Measurements from ENCODE around the gene SCYGR8.
"Not testable (repeated sequence)": the region's sequence is repeated elsewhere in the genome, so short reads cannot be mapped to it uniquely, and the experiment has no call there.

The SCYGR8 gene, protein sequence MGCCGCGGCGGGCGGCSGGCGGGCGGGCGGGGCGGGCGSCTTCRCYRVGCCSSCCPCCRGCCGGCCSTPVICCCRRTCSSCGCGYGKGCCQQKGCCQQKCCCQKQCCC

DNA sequence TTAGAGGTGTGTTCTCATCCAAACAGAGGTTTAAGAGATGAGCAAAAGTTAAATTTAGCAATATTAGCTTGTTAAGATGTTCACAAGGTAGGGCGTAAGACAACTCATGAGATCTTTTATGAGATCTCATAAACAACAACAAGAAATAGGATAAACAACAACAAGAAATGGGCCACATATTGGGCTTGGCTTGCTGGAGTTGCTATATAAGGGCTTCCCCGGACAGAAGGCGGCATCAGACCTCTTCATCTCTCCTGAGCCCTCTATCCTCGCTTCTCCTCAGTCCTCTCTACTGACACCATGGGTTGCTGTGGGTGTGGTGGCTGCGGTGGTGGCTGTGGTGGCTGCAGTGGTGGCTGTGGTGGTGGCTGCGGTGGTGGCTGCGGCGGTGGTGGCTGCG lies at the start of gene SCYGR8:
Gene SCYGR8 (plus strand): TSS at position 301 of the 400 bp plus-strand sequence. CDS start 0 bp downstream, at position 301.
- DNase-seq, result no peak

DNA sequence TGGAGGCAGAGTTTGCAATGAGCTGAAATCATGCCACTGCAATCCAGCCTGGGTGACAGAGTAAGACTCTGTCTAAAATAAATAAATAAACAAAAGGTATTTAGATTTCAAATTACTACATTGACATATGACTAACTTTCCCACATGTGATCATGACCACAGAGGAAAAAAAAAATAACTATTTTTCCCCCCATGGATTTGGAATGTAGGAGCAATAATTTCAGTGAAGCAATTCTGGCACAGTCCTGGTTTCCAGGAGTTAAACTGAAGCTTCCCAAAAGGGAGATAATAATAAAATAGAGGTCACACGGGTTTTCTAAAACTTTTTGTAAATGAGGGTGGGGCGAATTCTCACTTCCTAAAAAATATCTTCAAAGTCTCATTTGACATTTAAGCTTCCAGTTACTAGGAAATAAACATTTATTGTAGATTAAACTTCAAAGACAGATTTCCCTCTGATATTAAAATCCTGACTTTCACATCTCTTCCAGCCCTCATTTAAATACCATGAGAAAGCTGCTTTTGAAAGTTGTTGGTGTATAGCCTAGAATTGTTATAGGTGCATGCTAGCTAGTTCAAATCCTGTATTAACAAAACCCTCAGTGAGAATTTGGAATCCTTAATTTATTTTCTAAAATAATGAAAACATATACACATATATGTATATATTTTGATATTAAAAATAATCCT lies 48.6 kb upstream of the SCYGR8 start:
- no peak for DNase-seq

DNA sequence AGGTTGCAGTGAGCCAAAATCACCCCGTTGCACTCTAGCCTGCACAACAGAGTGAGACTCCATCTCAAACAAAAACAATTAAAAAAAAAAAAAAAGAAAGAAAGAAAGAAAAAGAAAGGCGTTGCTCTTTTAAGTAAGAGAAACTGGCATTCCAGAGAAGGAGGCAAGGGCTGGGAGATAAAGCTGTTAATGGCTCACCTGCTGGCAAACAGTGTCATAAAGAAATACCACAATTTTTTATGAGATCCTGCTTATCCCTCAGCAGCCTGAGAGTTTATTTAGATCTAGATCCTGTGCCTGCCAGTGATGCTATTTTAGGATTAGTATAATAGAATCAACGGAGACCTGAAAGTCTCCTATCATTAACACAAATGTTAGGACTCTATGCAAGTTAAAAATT lies 44.1 kb upstream of the SCYGR8 start:
- no peak for DNase-seq

DNA sequence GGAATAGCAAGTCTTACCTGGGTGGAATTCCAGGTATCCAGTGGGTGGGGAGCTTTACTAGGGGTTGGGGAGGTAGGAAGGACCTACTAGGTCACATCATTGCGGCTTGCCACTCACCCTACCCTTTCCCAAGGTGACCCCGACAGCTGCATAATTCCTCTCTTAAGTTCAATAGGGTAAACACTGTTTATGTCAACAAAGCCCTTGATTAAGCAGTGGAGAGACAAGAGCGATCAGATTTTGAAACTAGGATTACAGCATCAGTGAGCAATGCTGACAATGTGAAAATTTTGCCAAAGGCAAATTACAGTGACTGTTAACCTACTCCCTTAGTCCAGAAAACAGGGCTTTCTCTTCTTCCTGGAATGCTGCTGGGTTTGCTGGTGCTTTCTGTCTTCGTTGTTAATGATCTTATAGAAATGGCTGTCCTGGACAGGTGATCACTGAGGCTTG lies 42.4 kb upstream of the SCYGR8 start:
- DNase-seq, result no peak

DNA sequence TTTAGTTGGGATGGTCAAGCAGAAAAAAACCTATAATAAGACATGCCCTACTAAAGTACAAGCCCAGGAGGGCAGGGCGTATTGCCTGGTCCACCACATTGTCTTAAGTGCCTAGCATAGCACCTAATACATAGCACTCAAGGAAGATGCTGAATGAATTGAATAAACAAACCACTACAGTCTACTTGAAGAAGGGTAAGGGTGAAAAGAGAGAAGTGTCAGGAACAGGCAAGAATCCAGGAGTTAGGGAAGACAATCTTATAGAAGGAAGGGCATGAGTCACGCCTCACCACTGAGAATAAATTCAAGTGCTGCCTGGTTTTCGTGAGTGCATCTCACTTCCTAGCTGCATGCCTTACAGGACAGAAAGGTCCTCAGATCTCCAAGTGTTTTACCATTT lies 41.7 kb upstream of the SCYGR8 start:
- DNase-seq, result no peak

DNA sequence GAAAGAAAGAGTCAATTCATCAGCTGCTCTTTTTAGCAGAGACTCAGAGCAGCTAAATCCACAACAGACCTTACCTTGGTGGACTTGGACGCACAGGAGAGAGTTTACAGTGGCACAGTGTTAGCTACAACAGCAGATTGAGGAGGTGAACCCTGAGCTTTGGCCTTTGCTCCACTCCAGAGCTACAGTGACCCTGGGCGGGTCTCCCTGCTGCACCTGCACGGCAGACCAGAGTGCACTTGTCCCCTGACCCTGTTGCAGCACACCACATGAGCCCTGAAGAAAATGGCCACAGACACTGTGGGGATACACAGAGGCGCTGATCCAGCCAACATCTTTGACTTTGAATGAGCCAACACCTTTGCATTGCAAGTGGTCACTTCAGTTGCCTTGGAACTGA lies 38.8 kb upstream of the SCYGR8 start:
- no peak for DNase-seq

DNA sequence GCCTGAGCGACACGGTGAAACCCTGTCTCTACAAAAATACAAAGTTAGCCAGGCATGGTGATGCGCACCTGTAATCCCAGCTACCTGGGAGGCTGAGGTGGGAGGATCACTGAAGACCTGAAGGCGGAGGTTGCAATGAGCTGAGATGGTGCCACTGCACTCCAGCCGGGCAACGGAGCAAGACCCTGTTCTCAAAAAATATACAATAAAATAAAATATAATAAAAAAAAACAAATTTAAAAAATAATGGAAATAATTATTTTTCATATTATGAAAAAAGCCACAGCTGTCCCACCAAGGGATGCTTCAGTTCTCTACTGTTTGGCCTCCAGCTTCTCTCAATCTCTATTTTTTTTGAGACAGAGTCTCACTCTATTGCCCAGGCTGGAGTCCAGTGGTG lies 38.3 kb upstream of the SCYGR8 start:
- DNase-seq, result no peak

DNA sequence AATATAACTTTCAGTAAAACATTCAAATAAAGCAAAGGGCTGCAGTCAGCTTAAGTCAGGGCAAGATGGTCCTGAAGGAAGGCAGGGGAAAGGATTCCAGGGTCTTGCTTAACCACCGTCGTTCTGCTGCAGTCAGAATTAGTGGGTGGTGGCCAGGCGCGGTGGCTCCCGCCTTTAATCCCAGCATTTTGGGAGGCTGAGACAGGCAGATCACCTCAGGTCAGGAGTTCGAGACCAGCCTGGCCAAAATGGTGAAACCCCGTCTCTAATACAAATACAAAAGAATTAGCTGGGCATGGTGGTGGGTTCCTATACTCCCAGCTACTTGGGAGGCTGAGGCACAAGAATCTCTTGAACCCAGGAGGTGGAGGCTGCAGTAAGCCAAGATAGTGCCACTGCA lies 34.7 kb upstream of the SCYGR8 start:
- DNase-seq, result no peak

DNA sequence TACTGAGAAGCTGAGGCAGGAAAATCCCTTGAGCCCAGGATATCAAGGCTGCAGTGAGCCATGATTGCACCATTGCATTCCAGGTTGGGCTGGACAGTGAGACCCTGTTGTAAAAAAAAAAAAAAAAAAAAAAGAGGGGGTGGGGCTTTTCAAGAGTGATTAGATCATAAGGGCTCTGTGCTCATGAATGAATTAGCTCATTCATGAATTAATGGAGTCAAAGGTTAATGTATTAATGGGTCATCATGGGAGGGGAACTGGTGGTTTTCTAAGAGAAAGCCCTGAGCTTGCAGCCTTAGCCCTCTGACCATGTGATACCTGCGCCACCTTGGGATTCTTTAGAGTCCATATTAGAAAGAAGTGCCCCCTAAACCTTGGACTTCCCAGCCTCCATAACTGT lies 32.4 kb upstream of the SCYGR8 start:
- no peak for DNase-seq

DNA sequence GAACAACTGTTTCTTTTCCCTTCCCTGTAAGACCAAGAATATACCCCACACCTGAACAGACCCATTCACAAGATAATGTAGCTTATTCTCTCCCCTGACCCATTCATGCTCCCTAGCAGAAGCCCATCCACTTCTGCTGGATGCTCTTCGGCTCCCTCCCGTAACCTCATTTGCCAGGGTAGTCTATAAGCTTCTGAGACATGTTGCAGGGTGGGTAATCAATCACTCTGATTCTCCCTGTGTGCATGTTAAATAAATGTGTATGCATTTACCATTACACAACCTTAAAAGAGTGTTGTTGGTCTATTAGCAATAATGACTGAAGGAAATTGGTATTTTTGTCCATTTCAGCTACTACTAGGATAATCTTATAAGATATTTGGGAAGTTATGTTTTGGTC lies 29.2 kb upstream of the SCYGR8 start:
- DNase-seq, result no peak

DNA sequence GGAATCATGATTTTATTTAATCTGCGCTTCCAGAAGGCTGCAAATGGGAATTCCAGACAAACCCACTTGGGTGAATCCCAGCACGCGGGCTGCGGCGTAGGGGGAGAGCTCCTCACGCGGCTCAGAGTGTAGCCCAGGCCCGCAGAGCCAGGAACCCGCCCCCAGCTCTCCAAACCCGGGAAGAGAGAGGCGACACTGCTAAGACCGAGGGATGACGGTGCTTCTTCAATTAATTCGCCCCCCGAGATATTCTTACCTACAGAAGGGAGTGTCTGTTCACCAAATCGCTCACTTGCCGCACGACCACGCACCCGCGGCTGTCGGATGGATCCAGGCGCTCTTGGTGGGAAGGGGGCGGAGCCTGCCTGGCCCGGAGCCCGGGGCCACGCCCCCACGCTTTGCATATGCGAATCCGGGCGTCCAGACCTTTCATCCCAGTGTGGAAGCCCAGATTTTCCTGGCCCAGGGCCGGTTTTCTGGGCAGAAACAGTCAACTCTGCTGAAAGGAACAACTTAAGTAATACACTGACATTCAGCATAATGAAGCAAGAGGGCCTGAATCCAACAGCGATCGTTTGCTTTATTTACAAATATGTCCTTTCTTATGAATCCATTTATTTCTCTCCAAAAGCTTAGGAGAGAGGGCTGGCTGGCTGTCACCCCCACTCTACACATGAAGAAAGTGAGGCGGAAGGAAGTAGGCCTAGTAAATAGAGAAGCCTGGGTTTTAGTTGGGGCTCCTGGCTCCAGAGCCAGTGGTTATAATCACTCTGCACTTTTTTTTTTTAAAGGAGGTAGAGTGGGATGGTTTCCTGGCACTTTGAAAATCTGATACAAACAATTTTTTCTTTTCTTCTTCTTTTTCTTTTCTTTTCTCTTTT lies 27.8 kb upstream of the SCYGR8 start, which contains the start of gene SLC19A3:
Gene SLC19A3 (minus strand): TSS at position 342 of the 881 bp plus-strand sequence. CDS start 15,710 bp downstream, outside the sequence.
- DNase-seq, result no peak

DNA sequence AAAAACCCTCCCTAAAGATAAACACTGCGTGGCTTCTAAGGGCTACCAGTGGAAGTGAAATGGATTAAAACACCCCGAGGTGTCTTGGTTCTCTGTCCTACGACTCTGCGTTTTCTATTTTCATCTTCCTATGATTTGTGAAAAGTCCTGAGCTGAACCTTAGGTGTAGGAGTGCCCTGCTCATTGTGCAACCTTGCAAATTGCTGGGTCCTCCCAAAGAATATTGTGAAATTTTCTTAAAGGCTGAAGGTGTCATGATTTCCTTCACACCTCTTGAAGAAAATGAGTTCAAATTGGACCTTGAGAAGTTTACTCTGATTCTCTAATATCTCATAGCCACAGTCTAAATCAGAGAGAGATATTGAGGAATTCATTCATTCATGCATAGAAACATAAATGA lies 26.1 kb upstream of the SCYGR8 start:
- no peak for DNase-seq

DNA sequence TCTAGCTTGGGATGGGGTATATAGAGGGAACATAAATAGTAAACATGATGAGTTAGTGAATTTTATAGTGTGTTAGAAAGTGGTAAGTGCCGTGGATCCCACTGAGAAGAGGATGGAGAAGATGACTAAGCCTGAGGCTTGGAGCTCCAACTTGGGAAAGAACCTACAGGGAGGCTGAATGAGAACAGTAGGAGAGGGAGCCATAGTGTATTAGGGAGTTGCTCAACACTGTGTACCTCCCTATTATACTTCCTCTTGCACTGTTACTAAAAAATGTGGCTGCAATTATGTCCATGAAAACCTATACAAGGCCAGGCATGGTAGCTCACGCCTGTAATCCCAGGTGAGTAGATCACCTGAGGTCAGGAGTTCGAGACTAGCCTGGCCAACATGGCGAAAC lies 25.0 kb upstream of the SCYGR8 start:
- no peak for DNase-seq

DNA sequence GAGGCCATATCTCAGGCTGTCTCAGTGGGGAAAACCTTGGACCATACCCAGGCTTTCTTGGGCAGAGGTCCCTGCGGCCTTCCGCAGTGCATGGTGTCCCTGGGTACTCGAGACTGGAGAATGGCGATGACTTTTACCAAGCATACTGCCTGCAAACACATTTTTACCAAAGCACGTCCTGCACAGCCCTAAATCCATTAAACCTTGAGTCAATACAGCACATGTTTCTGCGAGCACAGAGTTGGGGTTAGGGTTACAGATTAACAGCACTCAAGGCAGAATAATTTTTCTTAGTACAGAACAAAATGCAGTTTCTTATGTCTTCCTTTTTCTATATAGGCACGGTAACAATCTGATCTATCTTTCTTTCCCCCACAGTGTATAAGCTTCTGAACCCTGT lies 22.9 kb upstream of the SCYGR8 start:
- not testable (repeated sequence) for DNase-seq

DNA sequence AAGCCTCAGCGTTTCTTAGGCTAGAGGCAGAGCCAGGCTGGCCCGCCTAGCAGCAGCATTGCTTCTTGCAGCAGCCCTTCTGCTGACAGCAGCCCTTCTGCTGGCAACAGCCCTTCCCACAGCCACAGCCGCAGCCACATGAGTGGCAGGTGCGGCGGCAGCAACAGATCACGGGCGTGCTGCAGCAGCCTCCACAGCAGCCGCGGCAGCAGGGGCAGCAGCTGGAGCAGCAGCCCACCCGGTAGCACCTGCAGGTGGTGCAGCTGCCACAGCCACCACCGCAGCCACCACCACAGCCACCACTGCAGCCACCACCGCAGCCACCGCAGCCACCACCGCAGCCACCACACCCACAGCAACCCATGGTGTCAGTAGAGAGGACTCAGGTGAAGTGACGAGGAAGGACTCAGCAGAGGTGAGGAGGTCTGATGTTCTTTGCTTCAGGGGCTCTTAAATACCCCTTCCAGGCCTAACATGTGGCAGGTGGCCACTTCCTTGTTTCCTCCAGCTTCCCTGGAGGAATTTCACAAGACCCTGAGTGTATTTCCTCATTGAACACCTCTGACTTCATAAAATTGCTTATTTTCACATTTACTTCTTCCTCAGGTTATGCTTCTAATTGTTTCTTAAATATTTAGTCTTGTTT lies 21.2 kb upstream of the SCYGR8 start, which contains the start of gene SCYGR6:
Gene SCYGR6 (minus strand): TSS at position 364 of the 646 bp plus-strand sequence. CDS start 0 bp downstream, at position 364.
- no peak for DNase-seq

DNA sequence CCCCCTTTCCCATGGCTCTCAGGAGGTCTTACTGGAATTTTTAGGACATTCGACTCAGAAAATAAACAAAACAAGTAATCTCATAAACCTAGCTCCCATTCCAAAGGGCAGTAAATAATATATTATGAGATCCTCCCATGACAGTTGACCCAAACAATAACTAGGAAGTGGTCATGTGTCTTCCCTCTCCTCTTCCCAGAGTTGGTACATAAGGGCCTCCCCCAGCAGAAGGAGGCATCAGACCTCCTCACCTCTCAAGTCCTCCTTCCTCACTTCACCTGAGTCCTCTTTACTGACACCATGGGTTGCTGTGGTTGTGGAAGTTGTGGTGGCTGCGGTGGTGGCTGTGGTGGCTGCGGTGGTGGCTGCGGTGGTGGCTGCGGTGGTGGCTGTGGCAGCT lies 17.7 kb upstream of the SCYGR8 start, which contains the start of gene SCYGR7:
Gene SCYGR7 (plus strand): TSS at position 301 of the 400 bp plus-strand sequence. CDS start 0 bp downstream, at position 301.
- no peak for DNase-seq

DNA sequence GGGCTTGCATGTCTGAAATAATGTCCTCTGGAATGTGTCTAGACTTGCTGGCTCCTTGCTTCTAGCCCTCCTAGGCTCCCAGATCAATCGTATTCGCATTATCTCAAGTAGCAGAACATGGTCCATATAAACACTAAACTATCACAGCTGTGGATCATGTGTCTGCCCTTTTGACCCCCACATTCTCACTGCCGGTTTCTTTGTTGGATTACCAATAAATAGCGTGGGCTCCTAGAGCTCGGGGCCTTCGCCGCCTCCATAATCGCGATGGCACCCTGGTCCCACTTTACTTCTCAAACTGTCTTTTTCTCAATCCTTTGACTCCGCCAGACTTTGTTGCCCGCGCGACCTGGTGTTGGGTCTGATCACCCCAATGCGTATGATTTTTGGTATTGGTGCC lies 6.3 kb upstream of the SCYGR8 start:
- DNase-seq, result no peak

DNA sequence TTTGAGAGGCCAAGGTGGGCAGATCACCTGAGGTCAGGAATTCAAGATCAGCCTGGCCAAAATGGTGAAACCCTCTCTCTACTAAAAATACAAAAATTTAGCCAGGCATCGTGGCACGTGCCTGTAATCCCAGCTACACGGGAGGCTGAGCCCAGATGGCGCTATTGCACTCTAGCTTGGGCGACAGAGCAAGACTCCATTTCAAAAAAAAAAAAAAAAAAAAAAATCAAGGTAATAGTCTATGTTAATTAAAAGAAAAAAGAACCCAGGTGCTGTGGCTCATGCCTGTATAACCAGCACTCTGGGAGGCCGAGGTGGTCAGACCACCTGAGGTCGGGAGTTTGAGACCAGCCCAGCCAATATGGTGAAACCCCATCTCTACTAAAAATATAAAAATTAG lies 5.0 kb upstream of the SCYGR8 start:
- DNase-seq, result not testable (repeated sequence)

DNA sequence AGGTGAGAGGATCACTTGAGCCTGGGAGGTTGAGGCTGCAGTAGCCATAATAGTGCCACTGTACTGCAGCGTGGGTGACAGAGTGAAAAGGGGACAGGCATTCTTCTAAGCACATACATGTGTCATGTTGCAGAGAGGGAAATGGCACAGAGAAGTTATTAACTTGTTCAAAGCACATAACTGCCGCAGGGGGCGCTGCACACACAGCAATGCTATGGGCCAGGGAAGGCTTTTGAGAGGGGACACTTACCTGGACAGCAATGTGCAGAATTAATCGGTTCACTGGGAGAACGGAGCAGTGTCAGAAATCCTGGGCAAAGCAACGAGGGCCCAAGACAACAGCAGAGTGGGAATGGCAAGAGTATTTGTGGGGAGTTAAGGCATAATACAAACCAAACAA lies 2.4 kb downstream of the SCYGR8 start:
- no peak for DNase-seq

DNA sequence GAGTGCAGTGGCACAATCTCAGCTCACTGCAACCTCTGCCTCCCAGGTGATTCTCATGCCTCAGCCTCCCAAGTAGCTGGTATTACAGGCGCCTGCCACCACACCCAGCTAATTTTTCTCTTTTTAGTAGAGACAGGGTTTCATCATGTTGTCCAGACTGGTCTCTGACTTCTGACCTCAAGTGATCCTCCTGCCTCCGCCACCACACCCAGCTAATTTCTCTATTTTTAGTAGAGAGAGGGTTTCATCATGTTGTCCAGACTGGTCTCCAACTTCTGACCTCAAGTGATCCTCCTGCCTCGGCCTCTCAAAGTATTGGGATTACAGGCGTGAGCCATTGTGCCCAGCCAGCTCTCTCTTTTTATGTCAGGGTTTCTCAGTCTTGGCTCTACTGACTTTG lies 10.6 kb downstream of the SCYGR8 start:
- not testable (repeated sequence) for DNase-seq

DNA sequence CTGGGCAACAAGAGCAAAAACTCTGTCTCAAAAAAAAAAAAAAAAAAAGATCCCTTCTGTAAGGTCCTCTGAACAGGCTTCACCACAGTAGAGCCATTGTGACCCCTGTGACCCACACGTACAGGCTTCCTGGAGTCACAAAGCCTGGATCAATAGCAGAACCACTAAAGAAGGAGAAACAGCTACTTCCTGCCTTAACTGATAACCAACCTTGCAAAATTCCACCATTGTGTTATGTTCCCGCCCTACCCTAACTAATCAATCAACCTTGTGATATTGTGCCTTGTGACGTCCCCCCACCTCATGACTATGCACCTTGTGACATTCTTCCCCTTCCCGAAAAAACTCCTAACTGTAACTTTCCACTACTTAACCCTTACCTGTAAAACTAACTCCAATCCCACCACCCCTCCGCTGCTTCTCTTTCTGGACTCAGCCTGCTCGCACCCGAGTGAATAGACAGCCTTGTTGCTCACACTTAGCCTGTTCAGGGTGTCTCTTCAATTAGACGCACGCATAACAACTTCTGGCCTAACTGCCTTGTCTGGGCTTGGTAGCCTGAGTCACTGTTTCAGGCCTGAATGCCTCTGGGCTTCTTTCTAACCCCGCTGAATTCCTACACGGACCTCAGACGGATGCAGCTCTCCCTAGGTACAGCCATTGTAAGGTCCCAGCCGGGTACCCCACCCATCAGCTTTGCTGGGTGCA lies 13.9 kb downstream of the SCYGR8 start:
- DNase-seq, result no peak

DNA sequence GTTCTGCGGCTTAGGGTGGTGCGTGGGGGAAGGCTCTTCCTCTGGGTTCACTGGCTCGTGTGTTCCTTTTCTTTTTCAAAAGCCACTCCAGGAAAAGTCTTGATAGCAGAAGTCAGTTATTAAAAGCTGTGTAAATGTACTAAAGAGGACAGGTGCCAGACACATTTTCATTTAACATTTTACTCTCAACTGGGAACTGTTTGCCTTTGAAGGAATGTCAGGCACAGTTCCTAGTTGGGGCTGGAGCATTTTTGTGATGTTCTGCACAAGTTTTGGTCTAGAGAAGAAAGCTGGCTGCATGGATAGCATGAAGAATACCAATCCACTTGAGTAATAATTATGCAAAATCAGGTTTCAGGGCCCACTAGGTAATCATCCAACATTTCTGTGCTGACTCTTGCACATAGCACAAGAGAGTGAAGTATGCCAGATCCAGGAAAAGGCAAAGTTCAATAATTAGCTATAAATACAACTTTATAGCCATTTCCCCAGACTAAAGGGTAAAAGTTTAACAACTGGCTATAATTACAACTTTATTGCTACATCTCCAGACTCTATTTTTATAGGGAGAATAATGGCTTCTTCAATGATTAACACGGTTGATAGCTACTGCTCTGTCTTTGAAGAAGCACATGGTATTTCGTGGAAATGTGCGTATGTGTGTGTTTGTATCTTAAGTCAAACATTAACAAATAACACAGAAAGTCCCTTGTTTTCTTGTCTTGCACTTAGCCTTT lies 16.2 kb downstream of the SCYGR8 start:
- no peak for DNase-seq
